ENCODE measurements around the gene ONECUT3.

DNA sequence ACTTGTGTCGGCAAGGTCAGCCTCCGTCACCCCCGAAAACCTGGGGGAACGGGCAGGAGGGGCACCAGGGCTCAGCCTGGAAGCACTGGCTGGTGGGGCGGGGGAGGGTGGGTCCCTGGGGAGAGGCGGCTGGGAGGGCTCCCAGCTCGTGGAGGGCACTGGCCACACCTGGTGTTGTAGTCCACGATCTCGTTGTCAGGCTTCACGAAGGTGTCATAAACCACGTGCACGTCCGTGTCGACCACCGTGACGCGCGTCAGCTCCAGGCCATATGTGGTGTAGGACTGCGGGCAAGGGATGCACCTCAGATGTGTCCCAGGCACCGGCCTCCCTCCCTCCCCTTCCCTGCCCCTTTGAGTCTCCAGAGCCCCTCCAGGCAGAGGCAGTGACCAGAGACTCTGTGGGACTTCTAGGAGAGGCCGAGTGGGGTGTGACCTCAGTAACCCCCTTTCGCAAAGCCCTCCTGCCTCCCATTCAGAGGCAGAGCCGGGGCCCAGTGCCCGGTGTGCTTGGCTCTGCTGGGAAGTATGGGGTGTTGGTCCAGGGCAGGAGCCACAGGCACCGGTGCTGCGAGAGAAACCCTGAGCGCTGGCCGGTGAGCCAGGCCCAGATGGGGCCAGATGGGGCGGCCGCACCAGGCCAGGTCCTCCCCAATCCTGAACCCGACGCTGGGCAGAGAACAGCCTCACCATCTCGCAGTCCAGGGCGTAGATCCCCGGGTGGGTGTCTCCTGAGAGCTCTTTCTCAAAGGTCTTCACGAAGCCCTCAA lies 63.4 kb downstream of the ONECUT3 start:
- TF ChIP-seq, protein P1, sequence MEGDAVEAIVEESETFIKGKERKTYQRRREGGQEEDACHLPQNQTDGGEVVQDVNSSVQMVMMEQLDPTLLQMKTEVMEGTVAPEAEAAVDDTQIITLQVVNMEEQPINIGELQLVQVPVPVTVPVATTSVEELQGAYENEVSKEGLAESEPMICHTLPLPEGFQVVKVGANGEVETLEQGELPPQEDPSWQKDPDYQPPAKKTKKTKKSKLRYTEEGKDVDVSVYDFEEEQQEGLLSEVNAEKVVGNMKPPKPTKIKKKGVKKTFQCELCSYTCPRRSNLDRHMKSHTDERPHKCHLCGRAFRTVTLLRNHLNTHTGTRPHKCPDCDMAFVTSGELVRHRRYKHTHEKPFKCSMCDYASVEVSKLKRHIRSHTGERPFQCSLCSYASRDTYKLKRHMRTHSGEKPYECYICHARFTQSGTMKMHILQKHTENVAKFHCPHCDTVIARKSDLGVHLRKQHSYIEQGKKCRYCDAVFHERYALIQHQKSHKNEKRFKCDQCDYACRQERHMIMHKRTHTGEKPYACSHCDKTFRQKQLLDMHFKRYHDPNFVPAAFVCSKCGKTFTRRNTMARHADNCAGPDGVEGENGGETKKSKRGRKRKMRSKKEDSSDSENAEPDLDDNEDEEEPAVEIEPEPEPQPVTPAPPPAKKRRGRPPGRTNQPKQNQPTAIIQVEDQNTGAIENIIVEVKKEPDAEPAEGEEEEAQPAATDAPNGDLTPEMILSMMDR (IDR thresholded peaks at IDR 0.05; ENCODE audit: low read length) = no peak
- no peak for TF ChIP-seq EZH2 (optimal IDR thresholded peaks at IDR 0.05; ENCODE audit: low read depth, low read length)
- TF ChIP-seq EZH2phosphoT487 (IDR thresholded peaks at IDR 0.05; ENCODE audit: low read length) = no peak
